Fibroblast of the aortic adventitia (primary cell): Measurements from ENCODE around the gene PRAC1. TPM values are rescaled to one million over a fixed set of nuclear protein-coding genes. Genes with fewer than 3 reads are reported as not detected.

Source experiments
- DNase-seq: peaks from one replicate; pipeline ENCODE4 v3.0.0-alpha.2; 2010; ENCODE audit warnings: low read depth
- H3K4me3 ChIP-seq: 2 replicates; pipeline ENCODE4 v1.5.1; 2011; ENCODE audit warnings: low read depth, mild to moderate bottlenecking, control low read depth, low read length, moderate library complexity
- small RNA-seq: library from RNA; depleted of rRNA; stranded (forward); fragments of <200 nt; gene quantifications from one replicate; pipeline ENCODE3, GENCODE V24; 2012
- total RNA-seq: library from RNA; depleted of rRNA; stranded (reverse); fragments of >200 nt; gene quantifications from 2 replicates; pipeline ENCODE4 v1.2.3, GENCODE V29; 2012; ENCODE audit warnings: low replicate concordance
- TF ChIP-seq, protein P1 (sequence below): IDR thresholded peaks from 2 replicates; pipeline ENCODE4 v1.5.1; 2011; ENCODE audit warnings: mild to moderate bottlenecking, low read length, control low read depth, inconsistent platforms; ENCODE audit not compliant: insufficient read depth

Gene PRAC1
- total RNA-seq, 1 donor = not detected

DNA sequence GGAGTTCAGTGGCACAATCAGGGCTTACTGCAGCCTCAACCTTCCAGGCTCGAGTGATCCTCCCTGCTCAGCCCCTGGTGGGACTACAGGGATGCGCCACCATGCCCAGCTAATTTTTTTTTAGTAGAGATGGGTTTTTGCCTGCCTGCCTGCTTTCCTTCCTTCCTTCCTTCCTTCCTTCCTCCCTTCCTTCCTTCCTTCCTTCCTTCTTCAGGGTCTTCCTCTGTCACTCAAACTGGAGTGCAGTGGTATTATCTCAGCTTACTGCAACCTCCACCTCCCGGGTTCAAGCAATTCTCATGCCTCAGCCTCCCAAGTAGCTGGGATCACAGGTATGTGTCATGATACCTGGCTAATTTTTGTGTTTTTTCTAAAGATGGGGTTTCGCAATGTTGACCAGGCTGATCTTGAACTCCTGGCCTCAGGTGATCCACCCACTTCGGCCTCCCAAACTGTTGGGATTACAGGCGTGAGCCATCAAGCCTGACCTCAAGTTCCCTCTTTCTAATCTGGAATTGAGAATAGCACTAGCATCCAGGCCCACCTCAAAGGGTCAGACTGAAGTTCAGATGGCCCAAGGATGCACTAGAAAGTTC, 45.3 kb downstream of the PRAC1 start:
- H3K4me3 ChIP-seq = no peak overlapping the region
- TF ChIP-seq, protein P1, sequence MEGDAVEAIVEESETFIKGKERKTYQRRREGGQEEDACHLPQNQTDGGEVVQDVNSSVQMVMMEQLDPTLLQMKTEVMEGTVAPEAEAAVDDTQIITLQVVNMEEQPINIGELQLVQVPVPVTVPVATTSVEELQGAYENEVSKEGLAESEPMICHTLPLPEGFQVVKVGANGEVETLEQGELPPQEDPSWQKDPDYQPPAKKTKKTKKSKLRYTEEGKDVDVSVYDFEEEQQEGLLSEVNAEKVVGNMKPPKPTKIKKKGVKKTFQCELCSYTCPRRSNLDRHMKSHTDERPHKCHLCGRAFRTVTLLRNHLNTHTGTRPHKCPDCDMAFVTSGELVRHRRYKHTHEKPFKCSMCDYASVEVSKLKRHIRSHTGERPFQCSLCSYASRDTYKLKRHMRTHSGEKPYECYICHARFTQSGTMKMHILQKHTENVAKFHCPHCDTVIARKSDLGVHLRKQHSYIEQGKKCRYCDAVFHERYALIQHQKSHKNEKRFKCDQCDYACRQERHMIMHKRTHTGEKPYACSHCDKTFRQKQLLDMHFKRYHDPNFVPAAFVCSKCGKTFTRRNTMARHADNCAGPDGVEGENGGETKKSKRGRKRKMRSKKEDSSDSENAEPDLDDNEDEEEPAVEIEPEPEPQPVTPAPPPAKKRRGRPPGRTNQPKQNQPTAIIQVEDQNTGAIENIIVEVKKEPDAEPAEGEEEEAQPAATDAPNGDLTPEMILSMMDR = no peak
- DNase-seq = no peak

- TF ChIP-seq, protein P1 = no peak
- no peak for DNase-seq
- H3K4me3 ChIP-seq = no peak overlapping the region
These were observed 50.0 kb downstream of the PRAC1 start for GRCh38 chr17:48672340-48672739.

Small RNA genes within 50 kb of the gene (small RNA-seq; reads per million reads assigned to genes)
- gene AC091179.2 = not detected
- not detected for gene COX6B1P2
- gene MIR3185 = not detected
- not detected for gene RF02132
- gene RF02133 = not detected
- gene RN7SL125P = not detected

Other genes starting within 250 kb of the PRAC1 start
- not detected in 2 replicates for gene HOXB1, start 191.5 kb downstream of the PRAC1 start, total RNA-seq
- gene HOXB2, start 177.4 kb downstream of the PRAC1 start, total RNA-seq = 1.5 and 9.0 TPM in 2 replicates
- 3.8 and 7.0 TPM in 2 replicates for gene HOXB4, start 144.2 kb downstream of the PRAC1 start, total RNA-seq
- 9.7 and 14.2 TPM in 2 replicates for gene HOXB3, start 132.3 kb downstream of the PRAC1 start, total RNA-seq
- gene HOXB5, start 128.7 kb downstream of the PRAC1 start, total RNA-seq = 0.27 and 0.57 TPM in 2 replicates
- 0.63 and 13.1 TPM in 2 replicates for gene HOXB6, start 117.5 kb downstream of the PRAC1 start, total RNA-seq
- gene HOXB7, start 111.5 kb downstream of the PRAC1 start, total RNA-seq = 0.18 and 4.7 TPM in 2 replicates
- gene HOXB8, start 107.2 kb downstream of the PRAC1 start, total RNA-seq = 0.09 TPM in 1 of 2 replicates, not detected in the other
- gene HOXB9, start 96.2 kb downstream of the PRAC1 start, total RNA-seq = not detected in 2 replicates
- gene PRAC2, start 667 bp upstream of the PRAC1 start, total RNA-seq = not detected in 2 replicates
- gene HOXB13, start 6.2 kb upstream of the PRAC1 start, total RNA-seq = not detected in 2 replicates
- gene TTLL6, start 94.7 kb upstream of the PRAC1 start, total RNA-seq = not detected in 2 replicates
- gene CALCOCO2, start 108.5 kb upstream of the PRAC1 start, total RNA-seq = 73.8 and 169 TPM in 2 replicates
- 9.9 and 91.6 TPM in 2 replicates for gene ATP5MC1, start 170.3 kb upstream of the PRAC1 start, total RNA-seq
- gene UBE2Z, start 185.9 kb upstream of the PRAC1 start, total RNA-seq = 82.4 and 103 TPM in 2 replicates
- 72.6 and 89.5 TPM in 2 replicates for gene SNF8, start 222.3 kb upstream of the PRAC1 start, total RNA-seq
- gene GIP, start 246.1 kb upstream of the PRAC1 start, total RNA-seq = not detected in 2 replicates